ENCODE measurements around the gene MCRIP2.

GRCh38 chr16:595942-596735 is 45.5 kb upstream of the MCRIP2 start:
- TF ChIP-seq CTCF (IDR thresholded peaks at IDR 0.05; ENCODE audit: control extremely low read depth in 1 of 3, insufficient read depth in 1 of 3, low read depth in 1 of 3, low read length in 3 of 3) (no peak), EP300 (IDR thresholded peaks at IDR 0.05; ENCODE audit: borderline replicate concordance in 1 of 2, low read depth in 2 of 2, low read length in 2 of 2) (no peak), POLR2A (IDR thresholded peaks at IDR 0.05; ENCODE audit: control extremely low read depth in 1 of 2, low read depth in 2 of 2, low read length in 2 of 2) (no peak), RFX5 (IDR thresholded peaks at IDR 0.05; ENCODE audit: borderline replicate concordance, low read depth, low read length) (no peak), CEBPB (IDR thresholded peaks at IDR 0.05; ENCODE audit: low read depth, low read length) (no peak), FOSL1 (IDR thresholded peaks at IDR 0.05; ENCODE audit: insufficient read depth, low read depth, low read length) (no peak), SUZ12 (IDR thresholded peaks at IDR 0.05; ENCODE audit: low read length) (no peak), SIN3A (conservative IDR thresholded peaks at IDR 0.05 in 1 of 2, IDR thresholded peaks at IDR 0.05 in 1 of 2; ENCODE audit: low read depth in 1 of 2, low read length in 2 of 2) (no peak), EGR1 (IDR thresholded peaks at IDR 0.05; ENCODE audit: borderline replicate concordance, low read depth, low read length) (no peak), POLR2AphosphoS5 (IDR thresholded peaks at IDR 0.05; ENCODE audit: low read depth, low read length) (no peak), USF2 (IDR thresholded peaks at IDR 0.05; ENCODE audit: low read length) (no peak), HDAC2 (IDR thresholded peaks at IDR 0.05; ENCODE audit: borderline replicate concordance in 1 of 2, low read depth in 2 of 2, low read length in 2 of 2) (no peak)

Measured in H1 (cell line).